Occipital lobe (tissue), 2 donors: ENCODE data around the gene CRYZ. TPM values are rescaled to one million over a fixed set of nuclear protein-coding genes. Genes with fewer than 3 reads are reported as not detected.

Experiments
- DNase-seq: peaks from one replicate; lab custom pipeline; 2025; lab: John Stamatoyannopoulos, UW
- total RNA-seq: library from RNA; depleted of rRNA; stranded (reverse); fragments of >200 nt; gene quantifications from one replicate; pipeline ENCODE4 v1.2.3, GENCODE V29; 2014

Gene CRYZ
- total RNA-seq, 1 donor from 2014 or later, result 6.9 TPM

DNA sequence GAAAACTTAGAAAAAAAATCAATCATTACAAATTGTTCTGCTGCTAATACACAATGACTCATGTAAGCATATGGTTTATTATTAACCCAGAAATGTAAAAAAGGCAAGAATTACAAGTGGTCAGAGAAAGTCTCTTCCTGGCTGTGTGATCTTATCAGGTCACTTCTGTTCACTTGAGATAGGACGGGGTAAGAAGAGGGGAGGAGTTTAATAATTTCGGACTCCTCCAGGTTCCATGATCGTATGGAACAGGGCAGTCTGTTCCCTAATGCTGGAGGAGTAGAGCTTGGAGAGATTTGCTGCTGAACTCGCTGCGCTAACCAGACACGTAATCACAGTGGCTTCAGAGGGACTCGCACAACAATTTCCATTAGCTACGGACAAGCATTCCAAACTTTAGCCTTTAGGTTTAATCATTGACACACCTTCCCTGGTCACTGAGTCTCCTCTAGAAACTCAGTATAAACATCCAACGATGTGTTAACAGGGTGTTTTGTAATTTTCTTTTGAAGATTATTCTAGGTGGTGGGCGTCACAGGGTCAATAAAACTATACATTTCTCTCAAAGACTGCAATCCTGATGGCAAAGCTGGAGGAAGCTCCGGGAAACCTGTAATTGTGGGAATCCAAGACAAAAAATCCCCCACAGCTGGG, 1.3 kb downstream of the CRYZ start:
- no peak for DNase-seq

DNA sequence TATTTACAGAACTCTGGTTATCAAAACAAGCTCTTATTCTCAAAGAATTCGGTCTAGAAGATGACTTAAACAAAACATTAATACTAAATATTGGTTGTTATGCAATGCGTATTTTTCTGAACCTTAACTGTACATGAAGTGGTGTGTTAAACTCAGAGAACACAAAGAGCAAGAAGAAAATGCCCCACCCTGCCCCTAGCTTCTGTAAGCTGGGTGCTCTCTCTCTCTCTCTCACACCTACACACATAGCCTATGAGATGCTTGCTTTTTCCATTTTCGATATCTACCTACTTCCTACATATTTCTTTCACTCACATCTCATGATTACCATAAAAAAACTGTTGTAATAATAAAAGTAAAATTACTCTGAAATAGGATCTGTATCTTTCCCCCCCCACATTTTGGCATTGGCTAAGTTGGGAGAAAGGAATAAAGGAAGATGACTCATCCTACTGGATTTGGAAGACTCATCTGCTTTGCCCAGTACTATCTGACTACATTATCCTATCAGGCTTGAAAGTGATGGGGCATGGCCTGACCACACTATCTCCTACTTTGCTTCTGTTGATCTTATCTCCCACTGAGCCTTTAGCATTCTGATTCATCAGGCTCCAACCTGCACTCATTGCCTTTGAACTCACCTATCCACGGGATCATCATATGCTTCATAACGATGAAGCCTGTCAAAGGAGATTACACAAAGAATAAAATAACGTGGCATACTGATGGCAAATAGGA, 2.9 kb downstream of the CRYZ start:
- DNase-seq, result no peak

DNA sequence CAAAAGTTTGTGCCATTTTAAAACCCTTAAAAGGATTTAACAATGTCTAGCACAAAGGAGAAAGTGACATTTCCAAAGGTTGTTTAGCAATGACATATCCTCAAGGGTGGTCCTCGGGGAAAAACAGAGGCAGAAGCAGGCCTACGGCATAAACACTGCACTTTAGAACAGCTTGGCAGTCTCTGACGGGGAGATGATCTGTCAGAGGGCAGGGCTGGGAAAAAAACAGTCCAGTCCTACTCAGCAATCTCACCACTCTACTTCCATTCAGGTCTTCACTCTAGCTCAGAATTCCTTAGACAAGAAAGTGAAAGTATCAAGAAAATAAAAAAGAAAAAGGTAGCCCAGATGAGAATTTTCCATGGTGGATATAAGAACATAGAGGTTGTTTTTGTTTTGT, 4.1 kb downstream of the CRYZ start:
- no peak for DNase-seq

DNA sequence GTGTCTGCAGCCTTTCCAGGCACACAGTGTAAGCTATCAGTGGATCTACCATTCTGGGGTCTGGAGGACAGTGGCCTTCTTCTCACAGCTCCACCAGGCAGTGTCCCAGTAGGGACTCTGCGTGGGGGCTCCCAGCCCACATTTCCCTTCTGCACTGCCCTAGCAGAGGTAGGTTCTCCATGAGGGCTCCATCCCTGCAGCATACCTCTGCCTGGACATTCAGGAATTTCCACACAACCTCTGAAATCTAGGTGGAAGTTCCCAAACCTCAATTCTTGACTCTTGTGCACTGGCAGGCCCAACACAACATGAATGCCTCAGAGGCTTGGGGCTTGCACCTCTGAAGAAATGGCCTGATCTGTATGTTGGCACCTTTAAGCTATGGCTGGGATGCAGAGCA, 6.8 kb downstream of the CRYZ start:
- no peak for DNase-seq

DNA sequence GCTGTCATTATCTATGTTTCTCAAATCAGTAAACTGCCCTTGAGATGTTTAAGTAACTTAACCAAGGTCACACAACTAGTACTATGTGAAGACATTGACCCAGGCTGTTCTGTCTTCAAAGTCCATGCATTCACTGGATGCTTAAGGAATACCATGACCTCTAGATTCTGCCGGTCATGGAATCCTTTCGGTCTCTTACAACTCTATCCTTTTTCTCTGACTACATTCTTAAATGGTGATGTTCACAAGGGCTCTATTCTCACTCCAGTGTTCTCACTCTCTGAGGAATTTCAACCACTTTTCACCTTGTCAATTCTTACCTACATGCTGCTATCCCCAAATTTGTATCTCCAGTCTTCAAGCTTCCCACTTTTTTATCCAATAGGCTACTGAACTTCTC, 15.2 kb downstream of the CRYZ start:
- DNase-seq, result no peak

DNA sequence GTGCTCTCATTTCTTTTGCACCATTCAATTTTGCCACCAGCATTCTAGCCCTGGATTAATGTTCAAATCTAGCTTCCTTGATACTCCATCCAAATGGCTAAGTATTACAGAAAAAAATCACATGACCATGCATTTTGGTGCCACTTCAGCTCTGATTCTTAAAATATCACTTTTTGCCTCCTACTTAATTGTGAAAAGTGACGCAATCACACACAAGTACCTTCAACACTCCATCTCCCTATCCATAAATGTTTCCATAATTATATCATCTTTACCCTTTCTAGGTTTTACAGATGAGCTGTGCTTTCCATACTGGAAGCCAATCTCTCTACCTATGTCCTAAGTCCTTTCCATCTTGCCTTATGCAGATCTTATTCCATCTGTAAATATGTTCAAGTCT, 16.0 kb downstream of the CRYZ start:
- no peak for DNase-seq

DNA sequence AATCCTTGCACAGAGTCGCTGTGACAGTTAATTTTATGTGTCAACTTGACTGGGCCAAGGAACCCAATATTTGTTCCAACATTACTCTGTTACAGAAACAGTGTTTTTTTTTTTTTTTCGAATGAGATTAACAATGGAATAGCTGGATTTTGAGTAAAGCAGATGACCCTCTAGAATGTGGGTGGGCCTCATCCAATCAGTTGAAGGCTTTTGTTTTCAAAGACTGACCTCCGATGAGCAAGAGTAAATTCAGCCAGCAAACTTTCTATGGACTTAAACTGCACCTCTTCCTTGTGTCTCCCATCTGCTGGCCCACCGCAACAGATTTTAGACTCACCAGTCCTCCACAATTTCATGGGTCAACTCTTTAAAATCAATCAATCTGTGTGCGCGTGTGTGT, 17.0 kb downstream of the CRYZ start:
- DNase-seq, result no peak

DNA sequence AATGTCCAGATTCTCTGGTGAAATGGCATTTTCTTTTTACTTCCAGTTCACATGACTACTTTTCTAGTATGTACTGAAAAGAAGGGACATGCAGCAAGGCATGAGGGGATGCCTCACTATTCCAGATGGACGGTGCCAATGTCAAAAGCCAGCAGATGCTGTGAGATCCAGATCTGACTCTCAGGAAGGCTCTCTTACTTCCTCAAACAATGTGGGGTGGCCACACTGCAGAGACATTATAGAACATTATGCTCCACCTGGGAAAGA, 17.7 kb downstream of the CRYZ start:
- DNase-seq, result no peak

DNA sequence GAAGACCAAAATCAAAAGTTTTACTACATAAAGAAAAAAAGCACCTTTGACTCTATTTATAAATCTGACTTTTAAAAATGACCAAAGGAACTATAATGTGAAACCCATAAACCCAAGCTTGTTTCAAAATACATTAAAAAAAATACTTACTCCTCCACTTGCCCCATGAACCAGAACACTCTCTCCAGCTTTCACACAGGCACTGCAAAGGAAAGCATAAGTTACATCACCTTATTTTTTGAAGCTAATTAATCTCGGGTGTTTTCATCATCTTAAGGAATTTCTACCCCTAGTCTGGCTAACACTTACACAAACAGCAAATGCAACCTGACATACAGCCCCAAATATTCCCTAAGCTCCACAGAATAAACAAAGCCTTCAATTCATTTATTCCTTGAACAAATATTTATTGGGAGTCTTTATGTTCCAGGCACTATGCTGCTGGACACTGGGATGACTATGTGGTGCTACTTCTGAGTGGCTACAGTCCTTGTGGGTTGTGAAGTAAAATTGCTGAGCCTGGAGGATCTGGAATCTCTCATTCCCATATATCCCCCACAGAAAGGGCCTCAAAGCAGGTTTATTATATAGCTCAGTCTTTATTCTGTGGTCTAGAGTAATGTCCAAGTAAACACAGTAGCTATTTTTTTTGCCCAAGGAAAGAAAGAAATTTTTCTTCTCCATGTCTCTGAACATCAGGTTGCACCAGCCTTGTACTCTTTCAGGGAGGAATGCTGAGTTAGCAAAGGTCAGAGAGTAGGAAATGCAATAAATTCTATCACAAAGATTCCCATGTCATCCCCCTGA, 18.2 kb downstream of the CRYZ start:
- DNase-seq, result no peak

DNA sequence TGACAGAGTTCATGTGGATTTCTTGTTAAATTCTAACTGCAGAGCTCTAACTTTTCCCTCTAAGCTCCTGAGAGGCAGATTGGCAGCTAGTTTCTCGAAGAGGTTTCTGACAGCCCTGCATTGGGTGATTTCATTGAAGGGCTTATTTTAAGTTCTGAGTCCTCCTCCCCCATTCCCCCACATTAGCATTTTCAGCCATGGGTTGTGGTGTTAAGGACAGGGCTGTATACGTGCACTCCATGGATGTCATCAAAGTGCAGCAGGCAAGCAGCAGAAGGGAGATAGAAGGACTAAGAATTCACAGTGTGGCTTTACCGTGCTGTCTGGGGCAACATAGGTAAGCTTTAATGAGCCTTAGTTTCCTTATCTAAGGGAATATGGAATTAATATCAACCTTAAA, 19.0 kb downstream of the CRYZ start:
- no peak for DNase-seq

DNA sequence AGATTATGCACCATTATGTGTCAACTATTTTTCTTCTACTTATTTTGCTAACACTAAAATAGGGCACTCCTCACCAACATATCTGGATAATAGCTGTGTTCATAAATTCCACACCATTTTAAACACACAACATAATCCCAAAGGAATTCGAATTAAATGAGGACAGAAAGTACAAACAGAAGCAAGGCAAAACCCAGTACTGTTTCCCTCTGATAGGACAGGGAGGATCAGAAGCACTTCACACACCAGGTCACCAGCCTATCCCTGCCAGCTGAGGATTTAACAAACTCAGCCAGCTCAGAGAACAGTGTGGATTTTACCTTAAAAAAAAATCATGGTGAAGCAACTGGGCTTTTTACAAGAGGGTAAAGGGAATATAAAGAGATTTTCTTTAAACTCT, 20.0 kb downstream of the CRYZ start:
- no peak for DNase-seq

DNA sequence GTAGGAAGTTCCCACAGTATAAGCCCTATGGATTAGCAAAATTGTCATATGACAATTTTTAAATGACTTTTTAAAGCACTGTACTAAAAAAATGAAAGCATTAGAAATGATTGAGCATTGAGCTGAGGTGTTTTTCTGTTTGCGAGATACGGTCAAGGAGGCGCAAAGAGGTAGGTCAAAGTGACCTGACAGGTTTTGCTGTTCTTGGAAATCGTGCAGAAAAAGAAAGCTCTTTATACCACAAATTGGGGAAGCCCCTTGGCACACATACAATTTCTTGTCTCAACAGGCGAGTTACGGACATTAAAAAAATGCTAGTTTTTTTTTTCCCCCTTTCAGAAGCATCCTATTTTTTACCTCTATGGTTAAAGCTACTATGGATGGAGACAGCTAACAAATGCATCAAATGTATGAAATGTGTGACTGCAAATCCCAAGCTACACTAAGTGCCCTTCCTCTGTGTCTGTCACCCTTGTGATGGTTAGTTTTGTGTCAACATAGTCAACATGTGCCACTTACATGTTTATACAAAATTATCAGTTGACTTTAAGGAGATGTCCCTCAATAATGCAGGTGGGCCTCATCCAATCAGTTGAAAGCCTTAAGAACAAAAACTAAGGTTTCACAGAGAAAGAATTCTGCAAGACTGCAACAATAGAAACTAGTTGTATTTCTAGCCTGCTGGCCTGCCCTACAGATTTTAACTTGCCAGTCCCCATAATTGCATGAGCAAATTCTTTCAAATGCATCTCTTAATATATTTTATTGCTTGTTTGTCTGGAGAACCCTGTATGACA, 29.3 kb downstream of the CRYZ start:
- no peak for DNase-seq

DNA sequence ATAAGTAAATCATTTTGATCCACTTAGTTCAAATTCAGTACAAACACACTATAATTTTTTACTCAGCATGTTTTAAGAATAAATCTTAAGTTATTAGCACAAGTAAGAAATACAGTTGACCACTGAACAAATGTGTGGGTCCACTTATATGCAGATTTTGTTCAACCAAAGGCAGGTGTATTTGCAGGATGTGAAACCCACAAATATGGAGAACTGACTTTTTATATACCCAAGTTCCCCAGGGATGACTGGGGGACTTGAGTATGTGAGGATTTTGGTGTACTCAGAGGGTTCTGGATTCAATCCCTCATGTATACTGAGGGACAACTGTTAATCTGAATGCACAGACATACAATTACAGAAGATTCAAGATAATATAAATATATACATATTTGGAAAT, 33.5 kb downstream of the CRYZ start:
- no peak for DNase-seq

DNA sequence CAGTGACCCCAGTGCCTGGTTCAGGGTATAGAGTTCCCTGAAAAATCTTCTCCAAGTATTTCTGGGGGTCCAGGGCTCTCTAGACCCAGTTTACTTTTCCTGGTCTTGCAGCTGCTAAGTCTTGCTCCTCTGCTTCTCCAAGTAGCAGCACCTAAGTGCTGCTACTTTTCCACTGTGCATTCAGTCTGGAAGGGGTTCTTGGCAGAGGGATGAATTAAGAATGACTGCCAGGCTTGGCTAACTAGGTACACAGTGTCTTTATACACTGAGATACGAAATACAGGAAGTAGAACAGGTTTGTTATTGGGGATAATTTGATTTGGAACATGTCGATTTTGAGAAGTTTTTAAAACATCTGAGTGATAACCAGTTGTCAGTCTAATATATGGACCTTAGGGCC, 35.0 kb downstream of the CRYZ start:
- DNase-seq, result no peak

DNA sequence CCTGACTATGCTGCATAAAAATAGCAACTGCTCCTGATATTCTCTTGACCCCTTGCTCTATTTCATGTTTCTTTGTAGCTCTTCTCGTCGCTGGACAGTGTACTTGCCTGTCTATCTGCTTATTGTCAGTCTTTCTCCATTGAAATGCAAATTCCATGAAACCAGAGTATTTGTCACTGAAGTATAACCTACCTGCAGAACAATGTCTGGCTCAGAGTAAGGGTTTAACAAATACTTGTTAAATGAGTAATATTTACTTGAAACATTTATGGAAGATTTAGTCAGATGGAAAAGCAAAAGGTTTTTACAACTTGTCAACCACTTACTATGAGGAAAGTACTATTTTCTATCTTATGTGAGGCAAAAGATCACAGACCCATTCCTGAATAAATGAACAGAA, 39.4 kb downstream of the CRYZ start:
- DNase-seq, result no peak

DNA sequence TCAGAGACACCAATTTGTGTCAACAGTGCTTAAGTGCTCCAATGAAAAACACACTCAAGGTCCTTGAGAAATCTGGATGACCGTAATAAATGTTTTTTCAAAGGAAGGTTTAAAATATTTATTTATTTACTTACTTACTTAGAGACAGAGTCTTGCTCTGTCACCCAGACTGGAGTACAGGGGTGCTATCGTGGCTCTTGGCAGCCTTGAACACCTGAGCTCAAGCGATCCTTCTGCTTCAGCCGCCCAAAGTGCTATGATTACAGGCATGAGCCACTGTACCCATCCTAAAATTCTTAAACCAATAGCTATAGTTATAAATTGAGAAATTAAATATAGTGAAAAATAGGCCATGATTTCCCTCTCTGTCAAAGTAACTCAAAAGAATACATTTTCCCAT, 41.9 kb downstream of the CRYZ start:
- DNase-seq, result no peak

DNA sequence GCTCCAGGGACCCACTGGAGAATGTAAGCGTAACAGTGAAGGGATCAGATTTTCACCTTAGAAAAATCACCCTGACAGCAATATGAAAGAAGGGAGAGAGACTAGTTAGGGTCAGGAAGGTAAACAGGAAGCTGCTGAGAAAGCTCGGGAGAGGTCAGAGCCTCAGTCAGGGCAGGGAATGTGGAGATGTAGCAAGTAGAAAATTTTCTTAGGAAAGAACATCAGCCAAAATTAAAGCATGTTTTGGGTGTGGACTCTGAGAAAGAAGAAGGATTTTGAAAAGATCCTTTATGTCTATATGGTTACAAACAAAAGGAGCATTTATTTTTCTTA, 42.5 kb downstream of the CRYZ start:
- no peak for DNase-seq

DNA sequence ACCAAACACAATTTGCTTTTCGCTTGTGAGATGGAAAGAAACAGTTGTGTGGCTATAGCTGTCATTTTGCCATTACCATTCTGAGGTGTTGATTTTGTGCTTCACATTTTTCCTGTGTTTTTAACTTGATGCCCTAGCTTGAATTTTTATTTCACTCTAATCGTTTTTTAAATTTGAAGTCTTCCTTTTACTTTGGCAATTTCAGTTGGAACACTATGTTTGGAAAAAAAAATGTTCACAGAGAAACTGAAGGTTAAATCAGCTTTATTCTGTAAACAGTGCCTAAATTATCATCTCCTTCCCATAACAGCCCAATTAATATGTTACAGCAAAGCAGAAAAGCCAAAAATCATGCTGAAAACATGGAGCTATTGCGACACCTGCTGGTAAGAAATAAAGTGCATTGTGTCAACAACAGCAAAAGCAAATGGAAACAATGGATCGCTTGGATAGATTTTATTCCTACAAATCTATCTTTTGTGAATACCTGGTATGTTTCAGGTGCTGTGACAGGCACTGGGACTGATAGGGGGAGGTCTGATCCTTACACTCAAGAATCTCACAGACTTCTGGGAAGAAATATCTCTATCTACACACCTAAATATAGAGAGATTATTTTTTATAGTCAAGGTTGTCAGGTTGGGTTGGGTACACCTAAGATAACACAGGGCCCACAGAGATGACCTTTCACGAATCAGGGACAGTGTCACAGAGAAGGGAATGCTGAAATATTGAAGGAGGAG, 43.1 kb downstream of the CRYZ start:
- peak; percentile 15 for DNase-seq

DNA sequence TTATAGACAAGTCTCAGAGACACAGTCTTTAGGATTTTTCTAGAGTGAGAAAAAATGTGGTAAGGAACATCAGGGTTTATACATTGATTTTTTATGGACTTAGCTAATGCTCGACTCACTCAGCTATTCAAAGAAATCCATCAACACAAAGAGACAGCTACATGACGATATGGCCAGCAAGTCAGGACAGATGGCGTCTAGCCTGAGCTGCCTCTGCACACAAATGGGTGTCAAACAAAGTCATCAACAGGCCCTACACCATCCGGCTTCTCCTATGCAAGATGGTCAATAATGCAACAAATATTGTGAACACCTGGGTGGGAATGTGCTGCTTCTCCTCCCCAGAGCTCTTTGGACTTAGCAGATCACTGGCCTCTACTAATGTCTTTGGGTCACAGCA, 45.9 kb downstream of the CRYZ start:
- no peak for DNase-seq

DNA sequence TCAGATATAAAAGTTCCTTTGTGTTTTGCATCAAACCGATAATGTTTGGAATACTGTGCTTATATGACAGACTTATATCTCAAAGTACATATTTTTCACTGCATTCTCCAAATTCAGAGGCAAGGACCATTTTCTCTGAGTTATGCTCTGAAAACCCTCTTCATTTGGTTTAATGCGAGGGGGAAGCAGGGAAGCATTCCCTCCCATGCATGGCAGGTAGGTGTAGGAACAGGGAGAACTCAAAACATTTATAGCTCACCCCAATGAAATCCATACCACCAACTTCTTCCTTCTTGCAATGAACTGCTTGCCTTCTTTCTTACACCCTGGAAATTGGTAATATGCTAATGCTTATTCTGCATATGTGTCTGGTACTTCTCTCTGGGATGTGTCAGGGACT, 48.5 kb downstream of the CRYZ start:
- DNase-seq, result no peak

DNA sequence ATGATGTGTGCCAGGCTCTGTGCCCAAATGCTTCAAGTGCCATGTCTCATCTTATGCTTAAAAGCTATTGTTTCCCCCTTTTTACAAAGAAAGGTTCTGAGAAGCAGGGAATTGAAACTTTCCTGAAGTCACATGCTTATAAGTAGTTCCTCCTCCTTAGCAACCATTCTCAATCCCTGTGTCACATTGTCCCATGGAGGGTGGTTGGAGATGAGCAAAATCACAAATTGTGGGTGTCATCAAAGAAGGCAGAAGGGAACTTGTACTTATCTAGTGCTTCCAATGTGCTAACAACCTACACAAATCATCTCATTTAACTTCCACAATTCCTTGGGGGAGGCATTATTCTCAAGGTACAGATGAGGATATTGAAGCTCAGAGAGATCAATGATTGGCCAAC, 49.2 kb downstream of the CRYZ start:
- no peak for DNase-seq

DNA sequence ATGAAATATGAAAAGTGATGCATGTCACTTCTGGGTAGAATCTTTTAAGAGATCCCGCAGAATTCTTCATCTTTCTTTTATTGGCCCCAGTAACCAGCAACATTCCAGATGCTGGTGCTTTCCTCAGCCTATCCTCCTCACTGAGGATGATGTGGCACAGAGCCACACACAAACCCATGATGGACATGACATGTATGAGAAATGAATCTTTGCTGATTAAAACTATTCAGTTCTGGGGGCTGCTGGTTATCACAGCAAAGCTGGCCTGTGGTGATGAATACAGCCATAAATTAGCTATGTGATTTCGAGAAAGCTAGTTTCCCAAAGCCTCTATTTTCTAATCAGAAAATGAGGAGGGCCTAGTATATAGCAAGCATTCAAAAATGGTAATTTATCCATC, 51.0 kb downstream of the CRYZ start:
- DNase-seq, result no peak
